Measurements from ENCODE around the gene TRIM41. TPM values are rescaled to one million over a fixed set of nuclear protein-coding genes. Genes with fewer than 3 reads are reported as not detected.

The TRIM41 gene
- total RNA-seq, 1 donor from 2014 or later: 7.8 TPM

GRCh38 chr5:181233088-181233800 is 10.2 kb downstream of the TRIM41 start:
- DNase-seq: no peak

- no peak for DNase-seq
These were observed 10.8 kb downstream of the TRIM41 start for GRCh38 chr5:181233801-181234454.

- no peak for DNase-seq
These were observed 11.6 kb downstream of the TRIM41 start for GRCh38 chr5:181234455-181235306.

- DNase-seq: no peak
These were observed 12.2 kb downstream of the TRIM41 start for GRCh38 chr5:181235323-181235688.

GRCh38 chr5:181235689-181236366 is 12.7 kb downstream of the TRIM41 start:
- DNase-seq: no peak

GRCh38 chr5:181236471-181236870 is 13.4 kb downstream of the TRIM41 start:
- no peak for DNase-seq

GRCh38 chr5:181236954-181237641 is 14.0 kb downstream of the TRIM41 start:
- DNase-seq: no peak

GRCh38 chr5:181237729-181238385 is 14.8 kb downstream of the TRIM41 start:
- no peak for DNase-seq

GRCh38 chr5:181239062-181239663 is 16.1 kb downstream of the TRIM41 start:
- DNase-seq: no peak

- no peak for DNase-seq
These were observed 18.4 kb downstream of the TRIM41 start for GRCh38 chr5:181241393-181241975.

GRCh38 chr5:181242031-181242451 is 19.0 kb downstream of the TRIM41 start:
- no peak for DNase-seq

- no peak for DNase-seq
These were observed 20.0 kb downstream of the TRIM41 start for GRCh38 chr5:181243018-181243563.

- no peak for DNase-seq
These were observed 20.7 kb downstream of the TRIM41 start, which contains the start of gene RACK1 for GRCh38 chr5:181243564-181244343. TSS of gene RACK1 (minus strand) at chr5:181243906. CDS start at chr5:181243800, 106 bp downstream.

- no peak for DNase-seq
These were observed 22.6 kb downstream of the TRIM41 start for GRCh38 chr5:181245427-181246275.

GRCh38 chr5:181246276-181247049 is 23.4 kb downstream of the TRIM41 start:
- DNase-seq: no peak

GRCh38 chr5:181248277-181248676 is 25.2 kb downstream of the TRIM41 start:
- no peak for DNase-seq

GRCh38 chr5:181255276-181255675 is 32.2 kb downstream of the TRIM41 start:
- DNase-seq: no peak
